GM12865 (cell line): ENCODE data around the gene KIF2A.

Experiments
- DNase-seq: peaks from one replicate; pipeline ENCODE4 v3.0.0; 2010; ENCODE audit warnings: low read depth
- H3K4me3 ChIP-seq: 2 replicates; pipeline ENCODE4 v1.5.1; 2011; ENCODE audit warnings: mild to moderate bottlenecking, low read depth, low read length, control low read depth
- CTCF ChIP-seq: IDR thresholded peaks from 2 replicates; pipeline ENCODE4 v1.5.1; 2011; ENCODE audit warnings: low read length, control low read depth, low read depth, inconsistent platforms; ENCODE audit not compliant: insufficient read depth; ENCODE audit errors: missing control alignments

KIF2A gene

GRCh38 chr5:62330302-62330701, 24.3 kb downstream of the KIF2A start:
- no peak overlapping the region for H3K4me3 ChIP-seq
- no peak for TF ChIP-seq CTCF
- no peak for DNase-seq

DNA sequence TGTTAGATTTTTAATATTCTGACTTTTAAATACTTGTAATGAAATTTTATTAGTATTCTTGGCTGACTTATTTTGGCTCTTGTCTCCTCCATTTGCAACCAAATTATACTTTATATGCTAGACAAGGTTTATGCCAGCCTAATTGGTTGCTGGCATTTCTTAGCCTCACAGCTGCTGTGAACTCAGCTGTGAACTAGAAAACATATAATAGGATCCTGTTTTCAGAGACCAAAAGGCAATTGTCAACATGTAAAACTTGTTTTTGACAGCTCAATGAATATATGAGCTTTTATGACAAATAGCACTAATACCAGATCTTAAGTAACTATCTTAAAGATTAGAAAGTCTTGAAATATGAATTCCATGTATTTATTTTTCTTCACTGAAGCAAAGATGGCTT, 25.9 kb downstream of the KIF2A start:
- H3K4me3 ChIP-seq: no peak overlapping the region
- TF ChIP-seq CTCF: no peak
- DNase-seq: no peak

DNA sequence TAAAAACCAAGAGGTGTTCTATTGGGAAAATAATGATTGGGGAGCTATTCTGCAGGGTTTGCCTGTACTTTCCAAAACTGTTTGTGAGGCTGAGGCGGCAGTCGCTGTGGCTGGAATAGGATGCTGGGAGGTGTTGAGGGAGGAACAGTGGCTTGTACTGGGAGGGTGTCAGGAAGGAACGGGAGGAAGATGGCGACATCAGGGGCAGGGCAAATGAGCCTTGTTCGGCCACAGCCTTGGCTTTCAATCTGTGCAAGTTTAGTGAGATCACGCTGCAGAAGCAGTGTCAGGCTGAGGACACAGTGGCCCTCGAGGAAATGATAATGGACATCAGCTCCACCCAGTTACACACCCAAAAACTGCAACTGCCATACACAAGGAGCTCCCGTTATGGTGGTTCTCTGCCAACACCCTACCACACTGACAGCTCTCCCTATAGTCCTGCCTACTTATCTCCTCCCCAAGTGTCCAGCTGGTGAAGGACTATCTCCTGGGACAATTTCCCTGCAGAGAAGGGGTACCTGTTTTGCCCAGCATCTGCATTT, 27.3 kb downstream of the KIF2A start:
- no peak for DNase-seq
- no peak overlapping the region for H3K4me3 ChIP-seq
- no peak for TF ChIP-seq CTCF

- no peak for TF ChIP-seq CTCF
- no peak for DNase-seq
- H3K4me3 ChIP-seq: no peak overlapping the region
These were observed 28.1 kb downstream of the KIF2A start for GRCh38 chr5:62334082-62334481.

- no peak for TF ChIP-seq CTCF
- H3K4me3 ChIP-seq: no peak overlapping the region
- DNase-seq: peak; percentile 37
These were observed 34.4 kb downstream of the KIF2A start for GRCh38 chr5:62340392-62340791.

DNA sequence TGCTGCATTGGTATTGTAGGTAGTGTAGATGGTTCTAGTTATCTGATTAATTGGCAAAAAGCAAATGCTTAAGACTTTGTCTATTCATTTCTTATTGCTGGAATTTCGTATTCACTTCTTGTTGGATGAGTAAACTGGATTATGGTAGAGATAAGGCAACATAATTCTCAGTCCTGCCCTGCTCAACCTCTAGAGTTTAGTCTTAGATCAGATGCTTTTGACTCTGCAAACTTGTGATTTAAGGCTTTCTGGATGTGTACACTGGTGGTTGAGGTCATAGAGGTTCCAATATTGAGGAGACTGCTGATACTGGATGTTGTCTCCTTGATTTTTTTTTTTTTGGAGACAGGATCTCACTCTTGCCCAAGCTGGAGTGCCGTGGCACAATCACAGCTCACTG, 35.0 kb downstream of the KIF2A start:
- no peak for TF ChIP-seq CTCF
- H3K4me3 ChIP-seq: no peak overlapping the region
- no peak for DNase-seq

GRCh38 chr5:62341783-62342475, 35.9 kb downstream of the KIF2A start:
- no peak for TF ChIP-seq CTCF
- peak; percentile 61 for DNase-seq
- H3K4me3 ChIP-seq: no peak overlapping the region
